NT2/D1 (cell line): ENCODE measurements around the gene PARD6B.
A peak's percentile ranks its signal among the peaks of the same experiment; 100 is the strongest.

ENCODE experiments used
- DNase-seq: peaks from one replicate; pipeline ENCODE4 v3.0.0-alpha.2; 2011; ENCODE audit warnings: low read depth, low spot score
- H3K27me3 ChIP-seq: 2 replicates; pipeline ENCODE4 v1.6.0; 2011; ENCODE audit warnings: mild to moderate bottlenecking; ENCODE audit not compliant: insufficient read length, insufficient read depth
- H3K36me3 ChIP-seq: 2 replicates; pipeline ENCODE4 v1.6.1; 2011; ENCODE audit warnings: mild to moderate bottlenecking, low read length, mixed read lengths; ENCODE audit not compliant: insufficient read depth, insufficient read length
- H3K4me1 ChIP-seq: 2 replicates; pipeline ENCODE4 v1.5.1; 2011; ENCODE audit not compliant: insufficient read depth, insufficient read length
- H3K4me3 ChIP-seq: 2 replicates; pipeline ENCODE4 v1.5.1; 2011; ENCODE audit warnings: low read depth; ENCODE audit not compliant: insufficient read length
- H3K9ac ChIP-seq: 2 replicates; pipeline ENCODE4 v1.6.0; 2011; ENCODE audit warnings: low read depth; ENCODE audit not compliant: insufficient read length
- H3K9me3 ChIP-seq: 2 replicates; pipeline ENCODE4 v1.5.1; 2011; ENCODE audit warnings: mild to moderate bottlenecking, low read length; ENCODE audit not compliant: insufficient read depth
- SUZ12 ChIP-seq: IDR thresholded peaks from 2 replicates; pipeline ENCODE4 v1.6.1; 2011; ENCODE audit not compliant: insufficient read length, insufficient read depth; ENCODE audit errors: extremely low read depth
- YY1 ChIP-seq: IDR thresholded peaks from 2 replicates; pipeline ENCODE4 v1.6.1; 2011; ENCODE audit not compliant: insufficient read length, insufficient read depth
- ZNF274 ChIP-seq: IDR thresholded peaks from 2 replicates; pipeline ENCODE4 v1.6.1; 2011; ENCODE audit warnings: mild to moderate bottlenecking, low read depth, low read length

The PARD6B gene

GRCh38 chr20:50733644-50734349, 2.4 kb downstream of the PARD6B start:
- H3K9ac ChIP-seq, result peak overlapping the region; percentile 71
- no peak for DNase-seq
- H3K4me3 ChIP-seq, result peak overlapping the region; percentile 12
- H3K4me1 ChIP-seq, result peaks cover 16% of the 10 kb centered on the region
- no peaks in the 10 kb centered on the region for H3K27me3 ChIP-seq
- no peaks in the 10 kb centered on the region for H3K9me3 ChIP-seq
- TF ChIP-seq ZNF274, result no peak
- no peak for TF ChIP-seq SUZ12
- TF ChIP-seq YY1, result no peak
- H3K36me3 ChIP-seq, result peaks cover 32% of the 10 kb centered on the region

- H3K9ac ChIP-seq, result no peak overlapping the region
- no peaks in the 10 kb centered on the region for H3K27me3 ChIP-seq
- no peak for TF ChIP-seq SUZ12
- no peak for TF ChIP-seq YY1
- TF ChIP-seq ZNF274, result no peak
- DNase-seq, result no peak
- H3K9me3 ChIP-seq, result no peaks in the 10 kb centered on the region
- peaks cover 35% of the 10 kb centered on the region for H3K36me3 ChIP-seq
- H3K4me3 ChIP-seq, result no peak overlapping the region
- peaks cover 8% of the 10 kb centered on the region for H3K4me1 ChIP-seq
Measured at GRCh38 chr20:50734730-50735679, 3.6 kb downstream of the PARD6B start.

- Histone ChIP-seq H3K27me3 (no peaks in the 10 kb centered on the region), H3K4me1 (peaks cover 8% of the 10 kb centered on the region), H3K36me3 (peaks cover 39% of the 10 kb centered on the region), H3K4me3 (no peak overlapping the region), H3K9ac (no peak overlapping the region), H3K9me3 (no peaks in the 10 kb centered on the region)
- DNase-seq, result no peak
- TF ChIP-seq YY1, result no peak
- no peak for TF ChIP-seq SUZ12
- TF ChIP-seq ZNF274, result no peak
Measured at GRCh38 chr20:50735813-50736212, 4.4 kb downstream of the PARD6B start.

- Histone ChIP-seq H3K27me3 (no peaks in the 10 kb centered on the region), H3K36me3 (peaks cover 39% of the 10 kb centered on the region), H3K4me1 (peaks cover 8% of the 10 kb centered on the region), H3K9ac (peak overlapping the region; percentile 21), H3K9me3 (no peaks in the 10 kb centered on the region), H3K4me3 (no peak overlapping the region)
- DNase-seq, result no peak
- TF ChIP-seq ZNF274 (no peak), YY1 (no peak), SUZ12 (no peak)
Measured at GRCh38 chr20:50737352-50737751, 6.0 kb downstream of the PARD6B start.

- H3K9ac ChIP-seq, result no peak overlapping the region
- peaks cover 42% of the 10 kb centered on the region for H3K36me3 ChIP-seq
- H3K27me3 ChIP-seq, result no peaks in the 10 kb centered on the region
- DNase-seq, result no peak
- H3K9me3 ChIP-seq, result no peaks in the 10 kb centered on the region
- peaks cover 2% of the 10 kb centered on the region for H3K4me1 ChIP-seq
- TF ChIP-seq YY1 (no peak), SUZ12 (no peak), ZNF274 (no peak)
- H3K4me3 ChIP-seq, result no peak overlapping the region
Measured at GRCh38 chr20:50743087-50743486, 11.7 kb downstream of the PARD6B start.

GRCh38 chr20:50744143-50744792, 12.9 kb downstream of the PARD6B start:
- Histone ChIP-seq H3K9ac (peak overlapping the region; percentile 53), H3K4me1 (peaks cover 2% of the 10 kb centered on the region), H3K4me3 (no peak overlapping the region), H3K36me3 (peaks cover 39% of the 10 kb centered on the region), H3K9me3 (no peaks in the 10 kb centered on the region), H3K27me3 (no peaks in the 10 kb centered on the region)
- DNase-seq, result no peak
- TF ChIP-seq ZNF274 (no peak), YY1 (no peak)

- Histone ChIP-seq H3K27me3 (no peaks in the 10 kb centered on the region), H3K36me3 (peaks cover 50% of the 10 kb centered on the region), H3K4me3 (no peak overlapping the region), H3K9ac (no peak overlapping the region), H3K4me1 (peaks cover 2% of the 10 kb centered on the region), H3K9me3 (no peaks in the 10 kb centered on the region)
- DNase-seq, result no peak
- TF ChIP-seq ZNF274 (no peak), YY1 (no peak), SUZ12 (no peak)
Measured at GRCh38 chr20:50745634-50746137, 14.3 kb downstream of the PARD6B start.
